NCI-H2081 (cell line): Measurements from ENCODE around the gene TEX50.
A peak's percentile ranks its signal among the peaks of the same experiment; 100 is the strongest.
"Not testable (repeated sequence)": the region's sequence is repeated elsewhere in the genome, so short reads cannot be mapped to it uniquely, and the experiment has no call there.

Experiments
- DNase-seq, 2 experiments: peaks; one replicate each; lab custom pipeline; 2025; lab: John Stamatoyannopoulos, UW

Gene TEX50

GRCh38 chr1:173661763-173662162, 26.6 kb downstream of the TEX50 start:
- no peak for DNase-seq

GRCh38 chr1:173663159-173663558, 28.0 kb downstream of the TEX50 start:
- DNase-seq: no peak

- DNase-seq: no peak
Measured at GRCh38 chr1:173666646-173667045, 31.5 kb downstream of the TEX50 start.

GRCh38 chr1:173669491-173669941, 34.4 kb downstream of the TEX50 start, which contains the start of gene ANKRD45:
Gene ANKRD45 (minus strand): TSS chr1:173669851. CDS start chr1:173659418, 10,433 bp downstream.
- DNase-seq: peak; percentile 79 to 80

- not testable (repeated sequence) for DNase-seq
Measured at GRCh38 chr1:173674496-173674895, 39.4 kb downstream of the TEX50 start.

GRCh38 chr1:173680152-173680551, 45.0 kb downstream of the TEX50 start:
- DNase-seq: not testable (repeated sequence)

- DNase-seq: no peak
Measured at GRCh38 chr1:173682184-173682583, 47.0 kb downstream of the TEX50 start.

GRCh38 chr1:173683838-173684237, 48.7 kb downstream of the TEX50 start:
- not testable (repeated sequence) for DNase-seq

GRCh38 chr1:173685121-173685520, 50.0 kb downstream of the TEX50 start:
- DNase-seq: not testable (repeated sequence)
